Stimulated activated CD4-positive, alpha-beta T cell treated with anti-CD3 and anti-CD28 coated beads, Interleukin-2, amount 100 ng/mL, for 24 hours (primary cell): Measurements from ENCODE around the gene CDC42SE2.

Experiments
- DNase-seq, 2 donors: peaks; one replicate each; pipeline ENCODE4 v3.0.0-alpha.2; 2020

The CDC42SE2 gene

DNA sequence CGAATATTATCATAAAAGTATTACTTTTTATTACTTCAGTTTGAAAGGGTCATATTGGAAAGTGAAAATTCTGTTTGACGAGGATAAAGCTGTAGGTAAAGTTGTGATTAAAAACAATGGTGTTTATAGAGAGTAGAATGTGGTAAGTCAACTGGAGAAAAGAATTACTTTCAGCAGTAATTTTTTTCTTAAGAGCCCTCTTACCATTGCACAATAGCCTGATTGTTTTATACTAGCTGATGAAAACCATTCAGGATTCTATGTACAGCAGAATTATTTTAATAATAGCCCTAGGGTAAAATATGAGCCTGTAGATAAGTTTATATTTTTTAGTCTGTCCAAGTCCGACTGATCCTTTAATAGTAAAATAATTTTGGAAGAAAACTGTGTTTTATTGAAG is 16.6 kb downstream of the CDC42SE2 start:
- no peak for DNase-seq

DNA sequence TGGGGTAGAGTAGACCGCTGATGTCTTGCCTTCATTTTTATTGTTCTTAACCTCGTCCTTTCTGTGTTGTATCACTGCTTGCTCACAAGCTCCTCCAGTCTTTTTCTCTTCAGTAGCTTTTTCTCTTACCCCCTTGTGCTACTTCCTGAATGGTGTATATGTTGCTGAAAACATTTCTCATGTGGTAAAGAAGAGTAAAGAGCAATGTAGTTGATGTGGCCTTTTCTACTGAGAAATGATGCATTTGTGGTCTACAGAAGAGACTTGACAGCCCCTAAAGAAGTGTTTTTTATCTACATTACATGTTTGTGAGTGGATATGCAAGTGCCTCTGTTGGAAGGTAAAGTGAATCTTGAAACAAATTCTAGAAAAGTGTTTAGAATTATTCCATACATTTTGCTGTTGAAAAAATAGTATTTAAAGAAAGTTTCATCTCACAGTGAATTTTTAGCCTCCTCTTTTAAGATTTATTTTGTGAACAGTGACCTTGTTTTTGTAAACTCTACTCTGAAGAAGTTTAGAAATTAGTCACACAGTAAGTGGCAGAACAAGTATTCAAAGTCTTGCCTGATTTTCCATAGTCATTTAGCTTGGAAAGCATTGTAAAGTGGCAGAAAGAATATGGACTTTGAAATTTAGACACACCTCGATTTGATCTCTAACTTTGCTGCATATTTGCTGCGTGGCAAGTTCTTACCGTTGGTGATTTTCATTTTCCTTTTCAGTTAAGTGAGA is 17.4 kb downstream of the CDC42SE2 start:
- DNase-seq: no peak

DNA sequence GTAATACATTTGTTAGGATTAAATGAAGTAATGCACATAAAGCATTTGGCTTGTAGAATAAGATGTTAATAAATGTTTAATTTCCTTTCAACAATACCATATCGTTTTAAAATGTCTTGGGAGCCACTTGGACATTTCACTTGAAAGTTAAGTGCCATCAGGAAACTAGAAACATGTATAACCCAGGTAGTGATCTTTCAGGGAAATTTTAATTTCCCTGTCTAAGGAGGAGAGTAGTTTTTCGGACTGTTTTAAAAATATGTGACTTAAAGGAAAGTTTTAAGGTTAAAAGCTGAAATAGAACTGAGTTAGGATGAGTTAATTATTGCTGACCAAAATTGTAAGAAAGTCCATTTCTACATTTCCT is 18.0 kb downstream of the CDC42SE2 start:
- DNase-seq: no peak

- no peak for DNase-seq
Measured at GRCh38 chr5:131282235-131282634, 18.4 kb downstream of the CDC42SE2 start.

DNA sequence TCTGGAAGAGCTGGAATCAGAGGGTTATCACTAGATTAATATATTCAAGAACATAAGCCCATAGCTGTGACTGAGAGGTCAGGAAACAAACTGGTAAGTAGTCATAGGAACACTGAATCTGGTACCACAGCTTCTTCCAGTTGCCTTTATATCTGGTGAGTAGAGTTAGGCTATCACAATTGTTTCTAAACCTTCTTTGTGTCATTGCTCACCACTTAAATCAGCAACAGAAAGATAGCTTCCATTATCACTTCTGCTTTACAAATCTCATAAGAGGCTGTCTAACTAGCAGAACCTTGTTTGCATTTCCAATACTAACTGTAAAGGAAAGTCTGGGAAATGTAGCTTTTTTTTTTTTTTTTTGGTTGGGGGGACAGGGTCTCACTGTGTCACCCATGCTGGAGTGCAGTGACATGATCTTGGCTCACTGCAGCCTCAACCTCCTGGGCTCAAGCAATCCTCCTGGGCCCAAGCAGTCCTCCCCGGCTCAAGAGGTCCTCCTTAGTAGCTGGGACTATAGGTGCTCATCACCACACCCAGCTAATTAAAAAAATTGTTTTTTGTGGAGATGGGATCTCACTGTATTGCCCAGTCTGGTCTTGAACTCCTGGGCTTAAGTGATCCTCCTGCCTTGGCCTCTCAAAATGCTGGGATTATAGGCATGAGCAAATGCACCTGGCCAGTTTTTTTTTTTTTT is 22.0 kb downstream of the CDC42SE2 start:
- no peak for DNase-seq

GRCh38 chr5:131286400-131286715 is 22.5 kb downstream of the CDC42SE2 start:
- no peak for DNase-seq

DNA sequence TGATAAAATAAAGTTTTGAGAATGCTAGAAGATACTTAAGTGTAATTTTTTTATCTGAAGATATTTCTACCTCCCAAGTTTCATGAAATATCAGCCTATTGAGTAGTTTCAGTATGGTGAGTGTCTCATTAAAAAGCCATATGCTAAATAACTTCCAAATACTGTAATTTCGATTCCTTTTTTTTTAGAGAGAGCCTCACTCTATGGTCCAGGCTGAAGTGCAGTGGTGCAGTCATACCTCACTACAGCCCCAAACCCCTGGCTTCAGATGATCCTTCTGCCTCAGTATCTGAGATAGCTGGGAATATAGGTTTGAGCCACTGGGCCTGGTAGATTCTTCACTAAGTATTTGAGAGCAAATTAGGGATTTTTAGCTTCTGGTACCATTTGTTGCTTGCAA is 24.5 kb downstream of the CDC42SE2 start:
- no peak for DNase-seq

DNA sequence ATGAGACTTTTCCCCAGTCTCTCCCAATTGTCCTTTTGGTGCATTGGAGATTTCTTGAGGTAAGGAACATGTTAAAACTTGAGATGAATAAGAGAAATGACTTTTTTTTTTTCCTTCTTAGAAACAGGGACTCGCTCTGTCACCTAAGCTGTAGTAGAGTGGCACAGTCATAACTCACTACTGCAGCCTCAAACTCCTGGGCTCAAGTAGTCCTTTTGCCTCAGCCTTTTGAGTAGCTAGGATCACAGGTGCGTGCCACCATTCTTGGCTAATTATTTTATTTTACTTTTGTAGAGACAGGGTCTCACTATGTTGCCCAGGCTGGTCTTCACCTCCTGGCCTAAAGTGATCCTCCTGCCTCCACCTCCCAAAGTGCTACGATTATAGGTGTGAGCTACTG is 25.9 kb downstream of the CDC42SE2 start:
- DNase-seq: no peak

DNA sequence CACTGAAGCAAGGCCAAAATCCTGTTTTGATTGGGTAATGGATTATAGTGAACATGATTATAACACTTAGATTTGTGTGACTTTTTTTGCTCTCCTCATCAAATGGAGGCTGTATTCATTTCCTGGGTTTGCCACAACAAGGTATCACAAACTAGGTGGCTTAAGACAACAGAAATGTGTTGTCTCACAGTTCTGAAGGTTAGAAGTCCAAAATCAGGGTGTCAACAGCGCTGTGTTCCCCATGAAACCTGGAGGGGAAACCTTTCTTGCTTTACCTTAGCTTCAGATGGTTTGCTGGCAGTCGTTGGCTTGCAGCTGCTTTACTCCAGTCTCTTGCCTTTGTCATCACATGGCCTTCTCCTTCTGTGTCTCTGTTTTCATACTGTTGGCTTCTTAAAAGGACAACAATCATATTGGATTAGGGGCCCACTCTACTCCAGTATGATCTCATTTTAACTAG is 32.4 kb downstream of the CDC42SE2 start:
- no peak for DNase-seq

DNA sequence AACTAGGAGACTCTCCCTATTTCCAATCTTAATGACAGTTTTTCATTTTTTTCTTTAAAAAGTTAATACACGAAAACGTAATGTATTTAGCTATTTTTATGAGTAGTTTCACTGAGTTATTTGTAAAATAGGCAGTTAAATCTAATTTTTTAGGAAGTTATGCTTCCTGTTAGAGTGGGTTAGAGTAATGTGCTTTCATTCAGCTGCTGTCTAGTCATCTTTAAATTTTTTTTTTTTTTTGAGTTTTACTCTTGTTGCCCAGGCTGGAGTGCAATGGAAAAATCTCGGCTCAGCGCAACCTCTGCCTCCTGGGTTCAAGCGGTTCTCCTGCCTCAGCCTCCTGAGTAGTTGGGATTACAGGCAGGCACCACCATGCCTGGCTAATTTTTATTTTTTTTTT is 34.0 kb downstream of the CDC42SE2 start:
- DNase-seq: no peak

DNA sequence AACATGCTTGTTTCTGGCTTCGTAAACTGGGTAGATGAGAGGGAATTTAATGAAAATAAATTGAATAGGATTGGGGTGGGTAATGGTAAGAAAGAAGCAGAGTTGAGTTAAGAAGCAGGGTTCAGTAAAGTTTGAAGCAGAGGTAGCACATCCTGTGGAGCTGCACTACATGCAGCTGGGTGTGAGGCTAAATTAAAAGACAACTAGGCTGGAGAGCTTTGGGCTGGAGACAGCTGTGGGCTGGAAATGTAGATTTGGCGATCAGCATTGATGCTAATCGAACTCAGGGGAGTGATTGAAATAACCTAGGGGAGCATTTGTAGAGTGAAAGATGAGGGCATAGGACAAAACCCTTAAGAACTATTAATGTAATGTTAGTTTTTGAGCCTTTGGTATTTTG is 35.6 kb downstream of the CDC42SE2 start:
- DNase-seq: no peak

GRCh38 chr5:131302506-131302905 is 38.7 kb downstream of the CDC42SE2 start:
- no peak for DNase-seq

DNA sequence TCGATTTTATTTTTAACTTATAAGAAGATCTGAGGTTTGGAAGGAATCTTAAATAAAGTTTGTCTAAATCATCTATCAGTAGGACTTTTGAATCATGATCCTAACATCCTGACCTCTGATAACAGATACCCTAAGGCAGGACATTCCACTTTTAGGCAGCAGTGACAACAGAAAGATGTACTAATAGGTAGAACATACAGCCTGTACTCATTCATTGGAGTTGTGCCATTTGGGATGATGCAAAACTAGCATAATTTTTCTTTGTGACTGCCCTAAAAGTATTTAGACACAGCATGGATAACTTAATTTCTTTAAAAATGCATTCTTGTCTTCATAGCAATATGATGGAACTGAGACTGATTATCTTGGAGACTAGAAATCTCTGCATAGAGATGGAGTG is 39.7 kb downstream of the CDC42SE2 start:
- DNase-seq: no peak

DNA sequence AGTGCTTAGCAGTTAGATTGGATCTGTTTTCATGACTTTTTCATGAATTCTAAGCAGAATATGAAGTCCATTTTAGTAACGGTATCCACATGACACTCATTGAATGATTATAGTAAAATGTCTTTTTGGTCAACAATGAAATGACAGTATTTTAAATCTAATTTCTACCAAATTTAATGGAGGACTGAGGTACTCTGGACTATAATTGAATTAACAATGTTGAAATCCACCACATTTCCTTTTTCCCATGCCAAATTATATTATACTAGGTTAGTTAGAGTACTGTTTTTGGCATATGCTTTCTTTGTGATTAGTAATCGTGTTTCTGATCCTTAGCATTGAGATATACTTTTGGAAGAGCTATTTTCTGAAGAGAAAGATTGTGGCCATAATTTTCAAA is 40.6 kb downstream of the CDC42SE2 start:
- DNase-seq: no peak

DNA sequence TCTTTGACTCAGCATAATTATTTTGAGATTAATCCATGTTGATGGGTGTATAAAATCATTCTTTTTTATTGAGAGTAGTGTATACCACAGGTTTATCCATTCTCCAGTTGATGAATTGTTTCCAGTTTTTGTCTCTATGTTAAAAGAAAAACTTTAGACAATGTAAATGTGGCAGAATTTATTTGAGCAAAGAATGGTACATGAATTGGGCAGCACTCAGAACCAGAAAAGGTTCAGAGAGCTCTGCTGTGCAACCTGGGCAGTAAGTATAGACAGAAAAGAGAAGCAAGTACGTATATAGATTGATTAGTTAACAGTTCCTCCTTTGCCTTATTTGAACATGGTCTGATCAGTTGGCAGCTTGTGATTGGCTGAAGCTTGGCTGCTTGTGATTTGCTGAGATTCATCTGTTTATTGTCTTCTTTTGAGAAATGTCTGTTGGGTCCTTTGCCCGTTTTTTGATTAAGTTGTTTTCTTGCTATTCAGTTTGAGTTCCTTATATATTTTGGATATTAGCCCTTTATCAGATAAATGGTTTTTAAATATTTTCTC is 41.4 kb downstream of the CDC42SE2 start:
- no peak for DNase-seq

GRCh38 chr5:131305906-131306305 is 42.1 kb downstream of the CDC42SE2 start:
- DNase-seq: no peak

DNA sequence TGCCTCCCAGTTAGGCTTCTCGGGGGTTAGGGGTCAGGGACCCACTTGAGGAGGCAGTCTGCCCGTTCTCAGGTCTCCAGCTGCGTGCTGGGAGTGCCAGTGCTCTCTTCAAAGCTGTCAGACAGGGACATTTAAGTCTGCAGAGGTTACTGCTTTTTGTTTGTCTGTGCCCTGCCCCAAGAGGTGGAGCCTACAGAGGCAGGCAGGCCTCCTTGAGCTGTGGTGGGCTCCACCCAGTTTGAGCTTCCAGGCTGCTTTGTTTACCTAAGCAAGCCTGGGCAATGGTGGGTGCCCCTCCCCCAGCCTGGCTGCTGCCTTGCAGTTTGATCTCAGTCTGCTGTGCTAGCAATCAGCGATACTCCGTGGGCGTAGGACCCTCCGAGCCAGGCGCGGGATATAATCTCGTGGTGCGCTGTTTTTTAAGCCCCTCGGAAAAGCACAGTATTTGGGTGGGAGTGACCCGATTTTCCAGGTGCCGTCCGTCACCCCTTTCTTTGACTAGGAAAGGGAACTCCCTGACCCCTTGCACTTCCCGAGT is 48.5 kb downstream of the CDC42SE2 start:
- peak in 1 of 2 donors; percentile 20 for DNase-seq

GRCh38 chr5:131316026-131316425 is 52.2 kb downstream of the CDC42SE2 start:
- no peak for DNase-seq

DNA sequence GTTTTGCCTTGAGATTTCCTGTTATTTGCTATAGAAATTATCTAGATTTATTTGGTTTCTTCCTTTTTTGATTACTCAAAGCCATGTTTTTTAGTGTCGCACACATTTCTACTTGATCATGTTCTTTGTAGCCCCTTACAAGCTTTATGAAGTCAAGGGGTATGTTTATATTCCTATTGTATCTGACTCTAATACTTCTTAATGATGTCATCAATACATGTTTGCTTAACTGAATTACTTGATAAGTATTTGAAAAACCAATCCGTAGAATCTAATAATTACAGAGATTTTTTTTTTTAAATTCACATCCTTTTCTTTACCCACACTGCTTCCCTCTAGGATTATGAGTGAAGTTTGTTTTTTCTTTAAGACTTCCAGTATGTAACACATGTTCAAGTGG is 53.0 kb downstream of the CDC42SE2 start:
- DNase-seq: no peak

- DNase-seq: no peak
Measured at GRCh38 chr5:131318455-131318854, 54.6 kb downstream of the CDC42SE2 start.

DNA sequence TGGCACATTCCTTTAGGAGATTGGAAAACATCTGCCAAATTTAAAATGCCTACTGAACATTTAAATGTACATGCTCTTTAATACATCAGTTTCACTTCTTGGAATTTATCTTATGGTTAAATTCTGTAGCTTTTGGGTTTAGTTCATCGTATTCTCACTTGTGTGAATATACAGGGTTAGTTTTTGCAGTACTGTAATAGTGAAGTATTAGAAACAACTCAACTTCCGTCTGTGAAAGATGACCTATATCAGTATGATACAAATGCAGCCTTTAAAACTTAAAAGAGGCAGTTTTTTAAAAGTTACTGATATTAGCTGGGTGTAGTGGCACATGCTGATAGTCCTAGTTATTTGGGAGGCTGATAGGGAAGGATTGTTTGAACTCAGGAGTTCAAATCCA is 57.2 kb downstream of the CDC42SE2 start:
- DNase-seq: no peak

- no peak for DNase-seq
Measured at GRCh38 chr5:131322926-131323325, 59.1 kb downstream of the CDC42SE2 start.

GRCh38 chr5:131323378-131323777 is 59.5 kb downstream of the CDC42SE2 start:
- DNase-seq: no peak

DNA sequence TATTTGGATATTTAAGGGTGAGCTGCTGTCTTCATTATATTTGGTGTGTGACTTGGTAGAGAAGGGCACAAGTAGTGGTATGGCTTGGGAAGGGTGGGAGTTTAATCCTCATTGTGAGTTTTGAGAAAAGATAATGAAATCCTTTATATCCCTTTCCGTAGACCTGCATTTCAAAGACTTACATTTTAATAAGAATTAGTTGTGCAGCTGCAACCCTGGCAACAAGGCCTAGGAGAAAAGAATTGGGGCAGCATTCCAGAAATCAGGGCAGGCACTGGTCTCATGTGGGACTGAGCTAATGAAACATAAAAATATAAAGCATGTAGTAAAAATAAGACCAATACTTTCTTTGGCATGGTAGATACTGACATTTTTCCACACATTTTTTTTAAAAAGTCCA is 60.5 kb downstream of the CDC42SE2 start:
- DNase-seq: no peak
